GM23248 (cell line): Measurements from ENCODE around the gene LDLRAD3. TPM values are rescaled to one million over a fixed set of nuclear protein-coding genes. Genes with fewer than 3 reads are reported as not detected.
A peak's percentile ranks its signal among the peaks of the same experiment; 100 is the strongest.

Source experiments
- DNase-seq: peaks from one replicate; pipeline ENCODE4 v3.0.0-alpha.2; 2015
- H2AFZ ChIP-seq: fragments of 200-600 bp; sonication (generic); 2 replicates; pipeline ENCODE4 v1.6.1; 2016; ENCODE audit warnings: antibody characterized with exemption
- H3F3A ChIP-seq: fragments of 200-600 bp; sonication (generic); 2 replicates; pipeline ENCODE4 v1.6.1; 2016; ENCODE audit warnings: mild to moderate bottlenecking, antibody characterized with exemption, mixed run types; ENCODE audit not compliant: insufficient read depth
- H3K27ac ChIP-seq: fragments of 200-600 bp; sonication (generic); 2 replicates; pipeline ENCODE4 v1.5.1; 2016; ENCODE audit warnings: mild to moderate bottlenecking
- H3K27me3 ChIP-seq: fragments of 200-600 bp; sonication (generic); replicated peaks from 2 replicates; pipeline ENCODE4 v1.6.1; 2016; ENCODE audit warnings: mild to moderate bottlenecking; ENCODE audit not compliant: insufficient read depth
- H3K36me3 ChIP-seq: fragments of 200-600 bp; sonication (generic); 2 replicates; pipeline ENCODE4 v1.6.1; 2016; ENCODE audit warnings: low read depth, mild to moderate bottlenecking
- H3K4me1 ChIP-seq: fragments of 200-600 bp; sonication (generic); 2 replicates; pipeline ENCODE4 v1.6.1; 2016; ENCODE audit warnings: mild to moderate bottlenecking; ENCODE audit not compliant: insufficient read depth
- H3K4me2 ChIP-seq: fragments of 200-600 bp; sonication (generic); one replicate; pipeline ENCODE4 v1.6.1; 2016; ENCODE audit warnings: mild to moderate bottlenecking; ENCODE audit not compliant: unreplicated experiment
- H3K4me3 ChIP-seq: fragments of 200-600 bp; sonication (generic); 2 replicates; pipeline ENCODE4 v1.5.1; 2016; ENCODE audit warnings: mild to moderate bottlenecking
- H3K79me2 ChIP-seq: fragments of 200-600 bp; sonication (generic); 2 replicates; pipeline ENCODE4 v1.6.1; 2016; ENCODE audit warnings: mild to moderate bottlenecking; ENCODE audit not compliant: insufficient read depth
- H3K9ac ChIP-seq: fragments of 200-600 bp; sonication (generic); 2 replicates; pipeline ENCODE4 v1.6.1; 2016; ENCODE audit warnings: mild to moderate bottlenecking
- H3K9me2 ChIP-seq: fragments of 200-600 bp; sonication (generic); 2 replicates; pipeline ENCODE4 v1.6.1; 2016; ENCODE audit warnings: mixed run types, mild to moderate bottlenecking, moderate library complexity; ENCODE audit not compliant: insufficient read depth
- H3K9me3 ChIP-seq: fragments of 200-600 bp; sonication (generic); one replicate; pipeline ENCODE4 v1.6.1; 2017; ENCODE audit warnings: low read depth
- H4K20me1 ChIP-seq: fragments of 200-600 bp; sonication (generic); 2 replicates; pipeline ENCODE4 v1.6.0; 2016; ENCODE audit not compliant: insufficient read depth
- EZH2 ChIP-seq: fragments of 200-600 bp; sonication (generic); IDR thresholded peaks from 2 replicates; pipeline ENCODE4 v1.6.1; 2018; ENCODE audit warnings: antibody characterized with exemption, mild to moderate bottlenecking; ENCODE audit not compliant: insufficient read depth, poor library complexity, severe bottlenecking
- EZH2phosphoT487 ChIP-seq: fragments of 200-600 bp; sonication (generic); IDR thresholded peaks from 2 replicates; pipeline ENCODE4 v1.6.1; 2018; ENCODE audit warnings: antibody characterized with exemption, moderate library complexity, mild to moderate bottlenecking, low read depth; ENCODE audit not compliant: insufficient read depth
- WGBS, 2 experiments: methylation state at CpG; one replicate each; pipeline ENCODE4 v1.1.6; 2015 to 2017; ENCODE audit warnings: low lambda C conversion rate in 2 of 2, low coverage in 1 of 2; ENCODE audit errors: missing lambda C conversion rate in 2 of 2; 5-methylcytosine and 5-hydroxymethylcytosine counted together
- in situ Hi-C: fragments of 300-500 bp; cut with MboI; formaldehyde crosslinking; loops from 2 replicates; pipeline ENCODE4 v1.15.0; 2020
- polyA plus RNA-seq: library from polyadenylated mRNA; unstranded; fragments of >200 nt; fragmentation: Nextera tagmentation; extraction: Ambion mirVana; gene quantifications from 2 replicates; pipeline ENCODE4 v1.2.1, GENCODE V29; 2016
- total RNA-seq: library from RNA; depleted of rRNA; stranded (reverse); fragments of >200 nt; shearing (Covaris generic); gene quantifications from 2 replicates; pipeline ENCODE4 v1.2.3, GENCODE V29; 2014

Gene LDLRAD3
- total and polyA plus RNA-seq, 2 experiments from 2014 or later, result 6.2 to 6.6 TPM

- in situ Hi-C loops, result loop anchor here (10.0 kb wide), 2 partner anchors 220 to 420 kb away; partner anchors contain the start of gene FJX1
- TF ChIP-seq EZH2 (no peak), EZH2phosphoT487 (no peak)
- H3K79me2 ChIP-seq, result 0 out of 2 replicates have a peak, but pooled peaks cover 6% of the 10 kb centered on the region
- H3K4me3 ChIP-seq, result no peak overlapping the region
- H3K4me1 ChIP-seq, result peaks cover 24% of the 10 kb centered on the region
- no peaks in the 10 kb centered on the region for H3K27me3 ChIP-seq
- H4K20me1 ChIP-seq, result no peaks in the 10 kb centered on the region
- H3K9ac ChIP-seq, result no peak overlapping the region
- peak; percentile 90 for DNase-seq
- WGBS, 2 experiments, result 83 to 88% methylated on average over 11 of the region's 11 CpGs
- no peak overlapping the region for H3K4me2 ChIP-seq
- H2AFZ ChIP-seq, result no peak overlapping the region
- no peaks in the 10 kb centered on the region for H3K36me3 ChIP-seq
- H3F3A ChIP-seq, result no peaks in the 10 kb centered on the region
- no peaks in the 10 kb centered on the region for H3K9me3 ChIP-seq
- H3K9me2 ChIP-seq, result no peaks in the 10 kb centered on the region
- no peak overlapping the region for H3K27ac ChIP-seq
Observed at GRCh38 chr11:36034551-36035331, 90.9 kb downstream of the LDLRAD3 start.

- no peak for DNase-seq
- no peaks in the 10 kb centered on the region for H4K20me1 ChIP-seq
- TF ChIP-seq EZH2 (no peak), EZH2phosphoT487 (no peak)
- no peaks in the 10 kb centered on the region for H3F3A ChIP-seq
- H3K36me3 ChIP-seq, result no peaks in the 10 kb centered on the region
- no peak overlapping the region for H3K4me2 ChIP-seq
- peaks cover 23% of the 10 kb centered on the region for H3K4me1 ChIP-seq
- no peak overlapping the region for H2AFZ ChIP-seq
- 0 out of 2 replicates have a peak, but pooled peaks cover 6% of the 10 kb centered on the region for H3K79me2 ChIP-seq
- WGBS, 2 experiments, result 90 to 100% methylated on average over 1 of the region's 1 CpG
- H3K9me2 ChIP-seq, result no peaks in the 10 kb centered on the region
- no peak overlapping the region for H3K9ac ChIP-seq
- H3K9me3 ChIP-seq, result no peaks in the 10 kb centered on the region
- no peaks in the 10 kb centered on the region for H3K27me3 ChIP-seq
- in situ Hi-C loops, result loop anchor here (10.0 kb wide), 2 partner anchors 219 to 421 kb away; partner anchors contain the start of gene FJX1
- H3K4me3 ChIP-seq, result no peak overlapping the region
- no peak overlapping the region for H3K27ac ChIP-seq
Observed at GRCh38 chr11:36035454-36035853, 91.6 kb downstream of the LDLRAD3 start.

- peaks cover 18% of the 10 kb centered on the region for H3K4me1 ChIP-seq
- no peak overlapping the region for H3K9ac ChIP-seq
Observed at GRCh38 chr11:36035999-36036398, 92.1 kb downstream of the LDLRAD3 start.

GRCh38 chr11:36037031-36037430 lies 93.2 kb downstream of the LDLRAD3 start:
- H2AFZ ChIP-seq, result no peak overlapping the region
- no peaks in the 10 kb centered on the region for H3F3A ChIP-seq
- no peak overlapping the region for H3K27ac ChIP-seq
- H3K27me3 ChIP-seq, result no peaks in the 10 kb centered on the region
- H3K4me1 ChIP-seq, result peaks cover 18% of the 10 kb centered on the region
- H3K36me3 ChIP-seq, result no peaks in the 10 kb centered on the region
- in situ Hi-C loops, result loop anchor here (10.0 kb wide), 2 partner anchors 218 to 422 kb away; partner anchors contain the start of gene FJX1
- TF ChIP-seq EZH2phosphoT487 (no peak), EZH2 (no peak)
- no peaks in the 10 kb centered on the region for H3K9me2 ChIP-seq
- peak; percentile 47 for DNase-seq
- 0 out of 2 replicates have a peak, but pooled peaks cover 6% of the 10 kb centered on the region for H3K79me2 ChIP-seq
- 61 to 63% methylated on average over 7 of the region's 7 CpGs for WGBS, 2 experiments
- H3K9me3 ChIP-seq, result no peaks in the 10 kb centered on the region
- H4K20me1 ChIP-seq, result no peaks in the 10 kb centered on the region
- no peak overlapping the region for H3K4me2 ChIP-seq
- H3K9ac ChIP-seq, result no peak overlapping the region
- H3K4me3 ChIP-seq, result no peak overlapping the region

More at GRCh38 chr11:36035999-36036398, 92.1 kb downstream of the LDLRAD3 start:
- Histone ChIP-seq H3K36me3 (no peaks in the 10 kb centered on the region), H3K79me2 (0 out of 2 replicates have a peak, but pooled peaks cover 6% of the 10 kb centered on the region), H2AFZ (no peak overlapping the region), H3K4me3 (no peak overlapping the region), H3F3A (no peaks in the 10 kb centered on the region), H3K9me3 (no peaks in the 10 kb centered on the region), H3K9me2 (no peaks in the 10 kb centered on the region), H3K27ac (no peak overlapping the region), H4K20me1 (no peaks in the 10 kb centered on the region), H3K27me3 (no peaks in the 10 kb centered on the region), H3K4me2 (no peak overlapping the region)
- no peak for TF ChIP-seq EZH2phosphoT487
- no peak for TF ChIP-seq EZH2
- in situ Hi-C loops, result loop anchor here (10.0 kb wide), 2 partner anchors 219 to 421 kb away; partner anchors contain the start of gene FJX1
- 87 to 88% methylated on average over 9 of the region's 9 CpGs for WGBS, 2 experiments
- DNase-seq, result no peak
